ENCODE data around the gene DDX46.

DDX46 gene

DNA sequence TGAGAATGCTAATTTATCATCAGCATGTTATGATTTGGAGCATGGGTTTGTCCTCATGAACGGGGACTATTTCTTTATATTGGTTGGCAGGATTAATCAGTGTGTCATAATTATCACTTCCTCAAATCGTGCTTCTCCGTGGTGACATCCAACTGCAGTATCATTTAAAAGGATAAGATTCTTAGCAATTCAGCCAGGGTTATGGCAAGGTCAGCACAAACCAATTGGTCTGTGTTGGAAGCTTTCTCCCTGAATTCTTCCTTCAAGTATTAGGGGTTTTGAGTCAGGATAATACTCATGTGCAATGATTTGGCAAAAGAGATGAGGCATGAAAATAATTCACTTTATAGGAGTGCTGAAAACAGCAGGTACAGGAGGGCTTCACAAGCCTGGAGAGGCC is 25.8 kb upstream of the DDX46 start:
- TF ChIP-seq, protein P1, sequence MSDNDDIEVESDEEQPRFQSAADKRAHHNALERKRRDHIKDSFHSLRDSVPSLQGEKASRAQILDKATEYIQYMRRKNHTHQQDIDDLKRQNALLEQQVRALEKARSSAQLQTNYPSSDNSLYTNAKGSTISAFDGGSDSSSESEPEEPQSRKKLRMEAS (IDR thresholded peaks at IDR 0.05): no peak
- no peak for TF ChIP-seq ZBTB7A (IDR thresholded peaks at IDR 0.05; ENCODE audit: low read depth)
- no peak for TF ChIP-seq FOXM1 (IDR thresholded peaks at IDR 0.05; ENCODE audit: borderline replicate concordance, low read depth)
- no peak for TF ChIP-seq EP300 (IDR thresholded peaks at IDR 0.05; ENCODE audit: borderline replicate concordance)
- no peak for TF ChIP-seq TCF12 (IDR thresholded peaks at IDR 0.05; ENCODE audit: low read depth)
- no peak for TF ChIP-seq CREB1 (IDR thresholded peaks at IDR 0.05; ENCODE audit: low read depth)
- TF ChIP-seq TEAD4 (IDR thresholded peaks at IDR 0.05): no peak
- TF ChIP-seq USF1 (IDR thresholded peaks at IDR 0.05): no peak
- TF ChIP-seq TAF1 (IDR thresholded peaks at IDR 0.05; ENCODE audit: low read depth): no peak
- TF ChIP-seq, protein P2, sequence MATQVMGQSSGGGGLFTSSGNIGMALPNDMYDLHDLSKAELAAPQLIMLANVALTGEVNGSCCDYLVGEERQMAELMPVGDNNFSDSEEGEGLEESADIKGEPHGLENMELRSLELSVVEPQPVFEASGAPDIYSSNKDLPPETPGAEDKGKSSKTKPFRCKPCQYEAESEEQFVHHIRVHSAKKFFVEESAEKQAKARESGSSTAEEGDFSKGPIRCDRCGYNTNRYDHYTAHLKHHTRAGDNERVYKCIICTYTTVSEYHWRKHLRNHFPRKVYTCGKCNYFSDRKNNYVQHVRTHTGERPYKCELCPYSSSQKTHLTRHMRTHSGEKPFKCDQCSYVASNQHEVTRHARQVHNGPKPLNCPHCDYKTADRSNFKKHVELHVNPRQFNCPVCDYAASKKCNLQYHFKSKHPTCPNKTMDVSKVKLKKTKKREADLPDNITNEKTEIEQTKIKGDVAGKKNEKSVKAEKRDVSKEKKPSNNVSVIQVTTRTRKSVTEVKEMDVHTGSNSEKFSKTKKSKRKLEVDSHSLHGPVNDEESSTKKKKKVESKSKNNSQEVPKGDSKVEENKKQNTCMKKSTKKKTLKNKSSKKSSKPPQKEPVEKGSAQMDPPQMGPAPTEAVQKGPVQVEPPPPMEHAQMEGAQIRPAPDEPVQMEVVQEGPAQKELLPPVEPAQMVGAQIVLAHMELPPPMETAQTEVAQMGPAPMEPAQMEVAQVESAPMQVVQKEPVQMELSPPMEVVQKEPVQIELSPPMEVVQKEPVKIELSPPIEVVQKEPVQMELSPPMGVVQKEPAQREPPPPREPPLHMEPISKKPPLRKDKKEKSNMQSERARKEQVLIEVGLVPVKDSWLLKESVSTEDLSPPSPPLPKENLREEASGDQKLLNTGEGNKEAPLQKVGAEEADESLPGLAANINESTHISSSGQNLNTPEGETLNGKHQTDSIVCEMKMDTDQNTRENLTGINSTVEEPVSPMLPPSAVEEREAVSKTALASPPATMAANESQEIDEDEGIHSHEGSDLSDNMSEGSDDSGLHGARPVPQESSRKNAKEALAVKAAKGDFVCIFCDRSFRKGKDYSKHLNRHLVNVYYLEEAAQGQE (IDR thresholded peaks at IDR 0.05; ENCODE audit: low read depth): no peak
- TF ChIP-seq EGR1 (IDR thresholded peaks at IDR 0.05): no peak
- TF ChIP-seq NFIC (IDR thresholded peaks at IDR 0.05): no peak
- no peak for TF ChIP-seq YY1 (IDR thresholded peaks at IDR 0.05; ENCODE audit: low read depth)
- no peak for TF ChIP-seq CEBPB (IDR thresholded peaks at IDR 0.05)
- no peak for TF ChIP-seq RAD21 (IDR thresholded peaks at IDR 0.05; ENCODE audit: low read depth)

- TF ChIP-seq CREB1 (IDR thresholded peaks at IDR 0.05; ENCODE audit: low read depth) (no peak), CEBPB (IDR thresholded peaks at IDR 0.05) (peak; percentile 31; the same call in 1 of the 2 replicates)
Observed at GRCh38 chr5:134735243-134735642, 23.3 kb upstream of the DDX46 start.

GRCh38 chr5:134736173-134736812 is 22.3 kb upstream of the DDX46 start:
- no peak for TF ChIP-seq TCF12 (IDR thresholded peaks at IDR 0.05; ENCODE audit: low read depth)
- no peak for TF ChIP-seq USF1 (IDR thresholded peaks at IDR 0.05)
- TF ChIP-seq TEAD4 (IDR thresholded peaks at IDR 0.05): no peak
- TF ChIP-seq EP300 (IDR thresholded peaks at IDR 0.05; ENCODE audit: borderline replicate concordance): no peak
- TF ChIP-seq, protein P1 (IDR thresholded peaks at IDR 0.05): no peak
- no peak for TF ChIP-seq NFIC (IDR thresholded peaks at IDR 0.05)
- TF ChIP-seq RAD21 (IDR thresholded peaks at IDR 0.05; ENCODE audit: low read depth): no peak
- TF ChIP-seq, protein P2 (IDR thresholded peaks at IDR 0.05; ENCODE audit: low read depth): no peak
- no peak for TF ChIP-seq ZBTB7A (IDR thresholded peaks at IDR 0.05; ENCODE audit: low read depth)
- no peak for TF ChIP-seq EGR1 (IDR thresholded peaks at IDR 0.05)
- TF ChIP-seq TAF1 (IDR thresholded peaks at IDR 0.05; ENCODE audit: low read depth): no peak
- TF ChIP-seq CEBPB (IDR thresholded peaks at IDR 0.05): no peak
- no peak for TF ChIP-seq CREB1 (IDR thresholded peaks at IDR 0.05; ENCODE audit: low read depth)
- no peak for TF ChIP-seq FOXM1 (IDR thresholded peaks at IDR 0.05; ENCODE audit: borderline replicate concordance, low read depth)

DNA sequence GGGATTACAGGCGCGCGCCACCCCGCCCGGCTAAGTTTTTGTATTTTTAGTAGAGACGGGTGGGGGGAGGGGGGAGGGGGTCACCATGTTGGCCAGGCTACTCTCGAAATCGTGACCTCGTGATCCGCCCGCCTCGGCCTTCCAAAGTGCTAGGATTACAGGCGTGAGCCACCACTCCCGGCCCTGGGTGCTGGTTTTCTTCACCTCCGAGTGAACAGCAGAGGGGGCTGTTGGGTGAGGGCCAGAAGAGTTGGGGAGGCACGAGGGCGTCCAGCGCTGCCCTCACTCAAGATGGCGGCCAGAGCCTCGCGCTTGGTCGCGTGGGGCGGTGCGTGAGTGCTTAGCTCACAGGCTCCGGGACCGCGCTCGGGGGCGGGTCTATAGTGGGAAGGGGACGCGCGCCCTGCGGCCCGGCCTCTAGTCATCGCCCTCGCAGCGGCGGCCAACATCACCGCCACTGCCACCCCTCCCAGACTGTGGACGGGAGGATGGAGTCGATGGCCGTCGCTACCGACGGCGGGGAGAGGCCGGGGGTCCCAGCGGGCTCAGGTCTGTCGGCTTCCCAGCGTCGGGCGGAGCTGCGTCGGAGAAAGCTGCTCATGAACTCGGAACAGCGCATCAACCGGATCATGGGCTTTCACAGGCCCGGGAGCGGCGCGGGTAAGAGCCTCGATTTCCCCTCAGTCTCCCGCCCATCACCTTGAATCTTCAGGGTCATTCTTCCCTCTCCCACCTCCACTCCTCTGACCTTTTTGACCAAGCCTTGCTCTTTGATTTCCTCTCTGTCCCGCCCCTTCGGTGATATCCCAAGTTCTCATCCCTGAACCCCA is 20.2 kb upstream of the DDX46 start, which contains the start of gene CAMLG:
Gene CAMLG (plus strand): TSS at position 416 of the 830 bp plus-strand sequence. CDS start 73 bp downstream, at position 489.
- no peak for TF ChIP-seq TEAD4 (IDR thresholded peaks at IDR 0.05)
- peak; percentile 93 for TF ChIP-seq EGR1 (IDR thresholded peaks at IDR 0.05)
- TF ChIP-seq USF1 (IDR thresholded peaks at IDR 0.05): peak; percentile 93
- TF ChIP-seq TCF12 (IDR thresholded peaks at IDR 0.05; ENCODE audit: low read depth): no peak
- TF ChIP-seq FOXM1 (IDR thresholded peaks at IDR 0.05; ENCODE audit: borderline replicate concordance, low read depth): no peak
- no peak for TF ChIP-seq EP300 (IDR thresholded peaks at IDR 0.05; ENCODE audit: borderline replicate concordance)
- TF ChIP-seq TAF1 (IDR thresholded peaks at IDR 0.05; ENCODE audit: low read depth): peak; percentile 57; the same call in 1 of the 2 replicates
- peak; percentile 100 for TF ChIP-seq YY1 (IDR thresholded peaks at IDR 0.05; ENCODE audit: low read depth)
- TF ChIP-seq CREB1 (IDR thresholded peaks at IDR 0.05; ENCODE audit: low read depth): peak; percentile 92
- TF ChIP-seq CEBPB (IDR thresholded peaks at IDR 0.05): no peak
- TF ChIP-seq ZBTB7A (IDR thresholded peaks at IDR 0.05; ENCODE audit: low read depth): peak; percentile 83
- TF ChIP-seq RAD21 (IDR thresholded peaks at IDR 0.05; ENCODE audit: low read depth): peak; percentile 48
- peak; percentile 30; the same call in 1 of the 2 replicates for TF ChIP-seq NFIC (IDR thresholded peaks at IDR 0.05)
- TF ChIP-seq, protein P1 (IDR thresholded peaks at IDR 0.05): peak; percentile 94
- TF ChIP-seq, protein P2 (IDR thresholded peaks at IDR 0.05; ENCODE audit: low read depth): no peak
